HCT116 (cell line): ENCODE results near the gene CHAC1.

Experiments used
- CEBPB ChIP-seq: IDR thresholded peaks from 2 replicates; pipeline ENCODE4 v1.6.1; 2012; ENCODE audit warnings: low read depth
- CTCF ChIP-seq, 3 experiments: fragments of 200-600 bp in 1 of 3; sonication (generic) in 1 of 3; IDR thresholded peaks in 2 of 3; conservative IDR thresholded peaks in 1 of 3; 2 replicates each; pipeline ENCODE4 v1.5.1; 2012 to 2017; ENCODE audit warnings: low read depth in 2 of 3, low read length in 2 of 3, antibody characterized with exemption in 1 of 3, borderline replicate concordance in 1 of 3, control low read depth in 1 of 3, mild to moderate bottlenecking in 1 of 3, mixed read lengths in 1 of 3, mixed run types in 1 of 3, moderate library complexity in 1 of 3; ENCODE audit not compliant: insufficient read depth in 1 of 3
- EGR1 ChIP-seq: IDR thresholded peaks from 2 replicates; pipeline ENCODE4 v1.6.1; 2012; ENCODE audit warnings: low read depth
- EZH2 ChIP-seq: fragments of 200-600 bp; sonication (generic); IDR thresholded peaks from 2 replicates; pipeline ENCODE4 v1.6.1; 2017; ENCODE audit warnings: antibody characterized with exemption, mixed run types
- JUND ChIP-seq: IDR thresholded peaks from 2 replicates; pipeline ENCODE4 v1.6.1; 2012
- MAX ChIP-seq: IDR thresholded peaks from 2 replicates; pipeline ENCODE4 v1.6.1; 2012
- POLR2A ChIP-seq: IDR thresholded peaks from 2 replicates; pipeline ENCODE4 v1.7.0; 2011; ENCODE audit warnings: borderline replicate concordance; ENCODE audit not compliant: insufficient read depth, insufficient read length; ENCODE audit errors: extremely low read depth
- POLR2AphosphoS5 ChIP-seq: IDR thresholded peaks from 2 replicates; pipeline ENCODE4 v1.6.1; 2011; ENCODE audit warnings: mild to moderate bottlenecking, low read depth, low read length, moderate library complexity
- RAD21 ChIP-seq: IDR thresholded peaks from 2 replicates; pipeline ENCODE4 v1.6.1; 2012; ENCODE audit warnings: low read depth, mild to moderate bottlenecking
- REST ChIP-seq: IDR thresholded peaks from 2 replicates; pipeline ENCODE4 v1.6.1; 2012; ENCODE audit warnings: low read depth
- YY1 ChIP-seq: IDR thresholded peaks from 2 replicates; pipeline ENCODE4 v1.6.1; 2011; ENCODE audit warnings: low read length, low read depth, moderate library complexity, mild to moderate bottlenecking; ENCODE audit not compliant: insufficient replicate concordance; ENCODE audit errors: extremely low read depth

GRCh38 chr15:40925495-40925862 lies 27.8 kb upstream of the CHAC1 start:
- no peak for TF ChIP-seq EZH2
- TF ChIP-seq MAX = no peak
- no peak for TF ChIP-seq POLR2AphosphoS5
- no peak for TF ChIP-seq CTCF (IDR thresholded peaks at IDR 0.05 in 2 of 3, conservative IDR thresholded peaks at IDR 0.05 in 1 of 3; ENCODE audit: borderline replicate concordance in 1 of 3, insufficient read depth in 1 of 3, low read depth in 2 of 3, low read length in 2 of 3)
- TF ChIP-seq JUND = no peak
- no peak for TF ChIP-seq RAD21
- no peak for TF ChIP-seq CEBPB
- TF ChIP-seq YY1 = no peak
- no peak for TF ChIP-seq REST
- TF ChIP-seq POLR2A = no peak
- TF ChIP-seq EGR1 = no peak
